GM18526 (cell line): ENCODE results near the gene SMARCC1.

Experiments
- POLR2A ChIP-seq: IDR thresholded peaks from 3 replicates; pipeline ENCODE4 v1.6.1; 2011; ENCODE audit not compliant: insufficient read length; ENCODE audit errors: extremely low read depth

Gene SMARCC1

DNA sequence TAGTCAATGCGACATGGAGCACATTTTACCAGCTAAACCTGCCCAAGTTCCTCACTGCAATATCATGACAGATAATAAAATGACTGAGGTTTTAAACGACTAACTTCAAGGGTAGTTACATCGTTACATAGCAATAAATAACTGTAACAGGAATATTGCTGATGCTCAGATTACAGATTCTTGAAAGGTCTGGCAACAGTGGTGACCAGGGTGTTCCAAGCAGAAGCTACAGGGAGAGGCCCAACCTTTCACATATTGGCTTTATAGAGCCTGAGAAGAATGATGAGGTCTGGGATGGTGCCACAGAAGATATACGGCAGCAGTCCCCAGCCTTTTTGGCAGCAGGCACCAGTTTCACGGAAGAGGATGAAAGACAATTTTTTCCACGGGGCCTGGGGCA is 151.9 kb downstream of the SMARCC1 start:
- no peak for TF ChIP-seq POLR2A

DNA sequence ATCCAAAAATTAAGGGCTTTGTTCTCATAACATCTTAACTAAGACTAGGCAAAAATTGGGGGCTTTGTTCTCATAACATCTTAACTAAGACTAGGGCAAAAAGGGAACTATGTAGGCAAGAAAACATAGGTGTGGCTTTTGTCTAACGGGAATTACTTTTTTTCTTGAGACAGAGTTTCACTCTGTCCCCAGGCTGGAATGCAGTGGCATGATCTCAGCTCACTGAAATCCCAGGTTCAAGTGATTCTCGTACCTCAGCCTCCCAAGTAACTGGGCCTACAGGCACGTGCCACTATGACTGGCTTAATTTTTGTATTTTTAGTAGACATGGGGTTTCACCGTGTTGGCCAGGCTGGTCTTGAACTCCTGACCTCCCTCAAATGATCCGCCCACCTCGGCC is 153.3 kb downstream of the SMARCC1 start:
- no peak for TF ChIP-seq POLR2A

DNA sequence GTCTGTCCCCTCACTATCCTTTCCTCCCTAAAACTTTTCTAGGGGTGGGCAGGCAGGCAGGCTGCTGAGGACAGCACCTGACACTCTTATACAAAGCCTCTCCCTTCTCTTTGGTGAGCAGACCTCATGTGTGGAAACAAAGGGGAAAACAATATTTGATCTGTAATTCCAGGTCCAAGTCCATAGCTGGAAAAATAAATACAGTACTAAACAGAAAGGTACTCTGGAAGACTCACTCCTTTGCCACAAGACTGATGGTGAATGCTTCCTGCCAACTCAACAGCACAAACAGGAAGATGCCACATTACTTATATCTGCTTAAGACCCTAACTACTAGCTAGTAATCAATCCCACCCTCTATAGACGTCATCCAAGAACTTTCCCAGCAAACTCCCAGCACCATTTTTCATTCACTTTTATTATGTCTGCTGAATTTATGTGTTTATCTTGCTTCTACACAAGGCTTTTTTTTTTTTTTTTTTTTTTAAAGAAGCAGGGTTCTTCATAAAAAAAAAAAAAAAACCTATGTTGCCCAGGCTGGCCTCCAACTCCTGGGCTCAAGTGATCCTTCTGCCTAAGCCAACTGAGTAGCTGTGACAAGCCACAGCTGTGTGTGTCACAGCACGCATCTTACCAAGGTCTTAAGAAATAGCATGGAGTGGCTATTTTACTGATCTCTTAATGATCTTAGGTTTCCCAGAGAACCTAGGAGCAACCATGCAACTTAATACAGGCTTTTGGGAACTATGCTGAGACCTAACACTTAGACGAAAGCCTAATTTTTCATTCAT is 158.8 kb downstream of the SMARCC1 start:
- no peak for TF ChIP-seq POLR2A

DNA sequence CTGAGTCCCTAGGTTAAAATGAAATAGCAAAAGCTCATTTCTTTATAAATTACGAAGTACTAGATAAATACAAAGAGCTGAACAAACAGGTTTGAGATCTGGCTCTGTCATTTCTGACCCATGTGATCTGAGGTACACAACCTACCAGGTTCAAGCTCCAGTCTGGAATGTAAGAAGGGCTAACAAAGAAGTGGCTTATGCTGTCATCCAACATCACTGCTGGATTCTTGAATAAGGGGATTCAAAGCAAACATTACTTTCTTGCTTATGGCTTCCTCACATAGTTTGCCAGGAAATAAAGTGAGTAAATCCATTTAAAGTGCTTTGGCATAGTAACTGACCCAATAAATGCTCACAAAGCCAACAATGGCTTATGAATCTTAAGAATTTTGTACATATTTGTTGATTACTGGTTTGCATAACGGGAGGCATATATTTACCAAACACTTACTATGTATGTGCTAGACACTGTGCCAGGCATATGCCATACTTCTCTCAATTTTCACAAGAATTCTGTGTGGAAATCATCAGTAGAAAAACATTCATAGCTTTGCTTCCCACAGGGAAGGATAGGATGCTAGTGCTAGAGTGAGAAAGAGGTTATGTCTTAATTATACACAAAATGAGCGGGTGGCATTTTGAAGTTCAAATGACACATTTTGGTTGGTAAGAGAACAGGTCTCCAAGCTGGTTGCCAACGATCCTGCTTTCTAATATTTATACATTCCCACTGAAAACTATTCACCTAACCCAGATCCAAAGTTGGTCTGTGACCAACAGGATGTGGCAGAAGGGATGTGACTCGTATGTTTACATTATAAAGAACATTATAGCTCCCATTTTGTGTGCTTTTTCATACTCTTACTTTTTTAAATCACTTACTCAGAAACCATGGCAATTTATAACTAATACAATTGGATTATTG is 164.3 kb downstream of the SMARCC1 start:
- no peak for TF ChIP-seq POLR2A

GRCh38 chr3:47614788-47615187 is 166.9 kb downstream of the SMARCC1 start:
- no peak for TF ChIP-seq POLR2A

- TF ChIP-seq POLR2A, result no peak
Observed at GRCh38 chr3:47613722-47614121, 168.0 kb downstream of the SMARCC1 start.

DNA sequence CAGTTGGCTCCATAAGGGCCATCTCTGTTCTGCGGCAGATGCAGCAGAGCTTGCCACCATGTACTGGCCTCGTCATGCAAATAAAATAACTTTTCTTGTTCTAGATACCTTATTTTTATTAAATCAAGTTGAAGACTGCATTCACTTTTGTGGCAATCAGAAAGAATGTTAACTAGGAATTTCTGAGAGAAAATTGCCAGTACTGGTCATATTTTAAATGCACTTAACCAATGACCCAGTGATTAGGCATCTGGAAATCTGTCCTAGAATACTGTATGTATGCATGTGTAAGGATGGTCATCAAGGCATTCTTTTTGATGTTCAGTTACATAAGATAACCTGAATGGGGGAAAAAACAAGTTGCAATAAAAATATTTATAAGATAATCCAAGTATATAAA is 168.8 kb downstream of the SMARCC1 start:
- TF ChIP-seq POLR2A, result no peak

DNA sequence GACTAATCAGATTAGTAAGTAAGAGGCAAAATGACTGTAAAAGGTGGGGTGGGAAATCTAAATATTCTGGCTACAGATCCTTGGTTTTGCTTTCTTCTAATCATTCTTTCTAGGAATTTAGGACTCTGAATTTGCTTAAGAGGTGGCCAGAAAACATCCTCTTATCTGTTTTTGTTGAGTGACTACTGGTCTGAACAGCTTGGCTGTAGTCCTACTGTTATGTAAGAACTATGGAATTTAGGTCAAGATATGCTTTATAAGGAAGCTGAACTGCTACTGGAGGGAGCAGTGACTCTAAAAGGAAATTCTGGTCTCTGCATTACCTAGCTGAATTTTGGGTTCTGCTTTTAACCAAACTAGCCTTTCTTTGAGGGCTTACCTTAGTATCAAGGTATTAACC is 169.5 kb downstream of the SMARCC1 start:
- no peak for TF ChIP-seq POLR2A

DNA sequence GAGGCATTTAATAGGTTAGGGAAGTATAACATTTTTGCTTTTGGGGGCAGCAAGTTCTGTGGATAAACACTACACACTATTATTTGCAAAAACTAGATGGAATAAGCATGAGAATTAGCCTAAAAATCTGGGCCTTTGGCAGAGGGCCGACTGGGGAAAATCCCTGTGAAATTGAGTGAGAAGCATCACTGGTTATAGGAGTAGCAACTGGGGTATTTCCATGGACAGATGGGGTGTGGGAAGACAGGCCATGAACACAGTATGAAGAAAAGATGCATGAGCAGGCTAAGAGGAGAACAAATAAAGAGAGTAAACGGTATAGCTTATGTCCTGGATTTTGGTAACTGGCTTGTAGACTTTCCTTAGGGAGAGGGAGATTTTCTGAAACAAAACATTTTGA is 170.1 kb downstream of the SMARCC1 start:
- no peak for TF ChIP-seq POLR2A

- no peak for TF ChIP-seq POLR2A
Observed at GRCh38 chr3:47610583-47610982, 171.1 kb downstream of the SMARCC1 start.

- no peak for TF ChIP-seq POLR2A
Observed at GRCh38 chr3:47607335-47607734, 174.4 kb downstream of the SMARCC1 start.

DNA sequence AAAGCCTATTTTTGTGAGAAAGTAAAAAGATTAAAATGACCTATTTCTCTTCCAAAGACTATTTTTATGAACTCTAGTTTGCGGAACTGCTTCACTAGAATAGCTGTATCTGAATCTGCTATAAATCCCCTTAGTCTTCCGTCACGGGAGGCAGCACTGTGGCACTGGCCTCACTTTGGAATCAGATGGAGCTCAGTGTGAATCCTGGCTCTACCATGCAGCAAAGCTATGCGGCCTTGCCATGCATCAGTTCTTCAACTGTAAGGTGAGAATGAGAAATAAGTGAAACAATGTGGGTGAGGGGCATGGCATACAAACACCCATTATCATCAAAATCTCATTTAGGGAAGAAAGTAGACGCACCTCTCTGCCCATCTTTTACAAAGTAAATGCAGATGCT is 175.5 kb downstream of the SMARCC1 start:
- TF ChIP-seq POLR2A, result no peak

DNA sequence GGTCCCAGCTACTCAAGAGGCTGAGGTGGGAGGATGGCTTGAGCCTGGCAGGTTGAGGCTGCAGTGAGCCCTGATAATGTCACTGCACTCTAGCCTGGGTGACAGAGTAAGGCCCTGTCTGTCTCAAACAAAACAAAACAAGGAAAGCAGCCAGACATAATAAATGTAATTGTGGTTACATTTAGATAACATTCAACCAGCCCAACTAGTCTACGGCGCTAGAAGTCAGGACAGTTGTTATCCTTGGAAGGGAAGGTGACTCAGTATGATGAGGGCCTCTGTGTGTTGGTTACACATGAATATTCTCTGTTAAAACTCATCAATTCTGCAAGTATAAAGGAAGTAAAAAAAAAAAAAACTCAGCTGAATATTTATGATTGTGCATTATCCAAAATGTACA is 176.0 kb downstream of the SMARCC1 start:
- TF ChIP-seq POLR2A, result no peak

- no peak for TF ChIP-seq POLR2A
Observed at GRCh38 chr3:47604145-47604544, 177.5 kb downstream of the SMARCC1 start.

DNA sequence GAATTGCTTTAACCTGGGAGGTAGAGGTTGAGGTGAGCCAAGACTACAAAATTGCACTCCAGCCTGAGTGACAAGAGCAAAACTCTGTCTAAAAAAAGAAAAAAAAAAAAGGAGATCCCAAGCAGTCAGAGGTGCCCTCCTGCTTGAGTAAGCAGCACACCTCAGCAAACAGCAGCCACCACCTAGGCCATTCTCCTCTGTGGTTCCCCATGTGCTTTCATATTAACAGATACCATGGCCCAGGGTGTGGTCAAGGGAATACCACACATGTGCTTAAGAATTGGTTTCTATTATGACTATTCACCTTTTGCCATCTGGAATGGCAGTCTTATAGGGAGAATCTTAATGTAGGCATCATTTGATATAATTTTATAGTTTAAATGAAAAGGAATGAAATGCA is 178.4 kb downstream of the SMARCC1 start:
- TF ChIP-seq POLR2A, result no peak

- no peak for TF ChIP-seq POLR2A
Observed at GRCh38 chr3:47601281-47601680, 180.4 kb downstream of the SMARCC1 start.
